Renal cortex interstitium (tissue), 15 donors: Measurements from ENCODE around the gene SCUBE2. TPM values are rescaled to one million over a fixed set of nuclear protein-coding genes. Genes with fewer than 3 reads are reported as not detected.

Source experiments
- DNase-seq, 11 donors: peaks; one replicate each; pipeline ENCODE4 v3.0.0-alpha.2; 2013; ENCODE audit warnings: low read depth in 9 of 11, low spot score in 4 of 11; ENCODE audit errors: extremely low read depth in 1 of 11
- long read RNA-seq, 16 experiments: transcript quantifications; one replicate each; lab custom pipeline, GENCODE V29; 2026
- polyA plus RNA-seq, 3 donors: library from polyadenylated mRNA; unstranded; fragments of 120-200 nt; gene quantifications; one replicate each; pipeline ENCODE4 v1.2.1, GENCODE V29; 2013; ENCODE audit not compliant: insufficient read length in 3 of 3

Gene SCUBE2
- 1 to 10 TPM; 5.3 to 6.6 (median 6.3) TPM for polyA plus RNA-seq
- long read RNA-seq, donor 1, partial matches to known transcripts: 0 of 1 reads
- long read RNA-seq, donor 1, other reads (novel, unspliced or antisense): 0 of 1 reads
- long read RNA-seq, donor 2: 0 reads
- long read RNA-seq, donor 3: 0 reads
- long read RNA-seq, donor 4, partial matches to known transcripts: 0 of 1 reads
- long read RNA-seq, donor 4, other reads (novel, unspliced or antisense): 0 of 1 reads
- long read RNA-seq, donor 5: 0 reads
- long read RNA-seq, donor 6: 0 reads
- long read RNA-seq, donor 7: 0 reads
- long read RNA-seq, donor 8: 0 reads
- long read RNA-seq, donor 9: 0 reads
- long read RNA-seq, donor 10: 0 reads
- long read RNA-seq, donor 11: 0 reads
- long read RNA-seq, donor 12, partial matches to known transcripts: 0 of 1 reads
- long read RNA-seq, donor 12, other reads (novel, unspliced or antisense): 0 of 1 reads
- long read RNA-seq, donor 13: 0 reads
- long read RNA-seq, donor 14: 0 reads
- long read RNA-seq, donor 15: 0 reads
- long read RNA-seq, donor 16: 0 reads

DNA sequence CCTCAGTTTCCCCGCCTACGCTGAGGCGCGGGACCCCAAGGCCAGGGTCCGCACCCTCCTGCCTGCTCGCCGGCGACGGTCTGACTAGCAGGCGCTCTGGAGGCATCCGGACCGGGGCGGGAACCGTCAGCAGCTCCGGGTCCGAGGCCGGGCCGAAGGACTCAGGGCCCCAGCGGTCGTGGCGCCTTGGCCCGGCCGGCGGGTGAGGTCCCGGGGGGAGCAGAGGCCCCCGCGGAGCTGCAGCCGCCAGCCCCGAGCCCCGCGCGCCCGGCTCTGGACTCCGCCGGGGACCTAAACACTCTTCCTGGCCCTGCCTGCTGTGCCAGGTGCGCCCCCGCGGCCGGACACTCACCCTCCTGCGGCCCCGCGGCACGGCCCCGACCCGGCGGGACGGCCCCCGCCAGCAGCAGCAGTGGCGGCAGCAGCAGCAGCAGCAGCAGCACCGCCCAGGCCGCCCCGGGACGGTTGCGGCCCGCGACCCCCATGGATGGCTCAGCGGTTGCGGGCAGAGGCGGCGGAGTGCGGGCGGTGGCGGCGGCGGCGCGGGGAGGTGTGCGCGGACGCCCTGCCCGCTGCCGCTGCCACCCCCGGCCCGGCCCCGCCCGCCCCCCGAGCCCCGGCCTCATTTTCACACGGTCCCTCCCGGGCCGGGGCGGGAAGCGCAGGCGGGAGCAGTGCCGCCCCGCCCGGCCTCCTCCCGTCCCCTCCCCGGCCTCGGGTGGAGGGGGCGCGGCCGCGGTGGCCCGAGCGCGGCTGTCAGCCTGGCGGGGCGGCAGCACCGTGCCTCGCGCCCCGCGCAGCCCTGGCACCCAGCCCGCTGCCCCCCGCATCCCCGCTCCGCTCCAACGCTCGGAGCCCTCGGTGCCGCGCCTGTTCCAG is at the start of gene SCUBE2:
Gene SCUBE2 (minus strand): TSS at position 556 of the 879 bp plus-strand sequence. CDS start 71 bp downstream, at position 485.
- no peak for DNase-seq

GRCh38 chr11:9141186-9141585 is 49.8 kb upstream of the SCUBE2 start:
- DNase-seq: no peak

DNA sequence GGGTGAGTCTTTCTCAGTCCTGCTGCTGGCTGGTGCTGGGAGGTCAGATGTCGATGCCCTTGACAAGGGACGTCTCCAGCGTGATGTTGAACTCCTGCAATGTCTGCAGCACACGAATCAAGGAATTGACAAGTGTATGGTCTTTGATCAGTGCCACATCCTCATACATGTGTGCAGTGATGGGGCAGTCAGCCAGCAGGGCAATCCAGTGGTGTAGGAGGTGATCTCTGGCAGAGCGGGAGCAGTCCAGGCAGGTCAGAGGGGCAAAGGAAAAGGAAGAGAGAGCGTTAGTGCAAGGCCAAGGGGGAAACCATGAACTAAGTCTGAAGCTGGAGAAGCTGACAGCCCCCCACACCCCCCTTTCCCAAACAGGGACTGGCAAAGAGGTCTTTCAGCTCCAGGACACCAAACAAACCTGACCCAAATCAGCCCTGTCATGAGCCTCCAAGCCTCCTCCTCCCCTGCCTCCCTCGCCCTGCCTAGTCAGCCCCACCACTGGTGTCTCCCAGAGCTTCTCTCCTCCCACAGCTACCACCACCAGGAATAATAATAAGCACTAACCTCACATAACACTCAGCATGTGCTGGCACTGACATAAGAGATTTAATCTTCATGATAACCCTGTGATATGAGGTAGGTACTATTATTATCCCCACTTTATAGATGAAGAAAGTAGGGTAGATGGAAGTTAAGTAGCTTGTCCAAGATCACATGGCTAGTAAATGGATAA is 48.4 kb upstream of the SCUBE2 start:
- no peak for DNase-seq

- peak in 4 of 11 donors; percentile 7 to 23 (median 18) for DNase-seq
Observed at GRCh38 chr11:9138612-9139579, 47.5 kb upstream of the SCUBE2 start.

DNA sequence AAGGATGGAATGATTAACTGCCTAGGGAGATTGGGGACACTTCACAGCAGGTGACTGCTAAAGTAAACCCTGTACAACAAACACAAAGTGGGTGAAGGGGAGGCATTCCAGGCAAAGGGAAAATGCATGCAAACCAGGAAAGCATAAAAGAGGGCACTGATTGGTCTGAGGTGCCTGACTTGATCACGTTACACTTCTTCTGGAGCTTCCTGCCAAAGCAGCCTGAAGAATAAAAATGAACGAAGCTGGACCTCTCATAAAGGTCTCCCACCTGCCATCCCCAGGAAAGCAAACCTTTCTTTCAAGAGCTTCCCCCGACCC is 46.7 kb upstream of the SCUBE2 start:
- no peak for DNase-seq

GRCh38 chr11:9137293-9138132 is 46.1 kb upstream of the SCUBE2 start:
- DNase-seq: peak; percentile 29 to 64 (median 55)

GRCh38 chr11:9136741-9137140 is 45.3 kb upstream of the SCUBE2 start:
- DNase-seq: no peak

DNA sequence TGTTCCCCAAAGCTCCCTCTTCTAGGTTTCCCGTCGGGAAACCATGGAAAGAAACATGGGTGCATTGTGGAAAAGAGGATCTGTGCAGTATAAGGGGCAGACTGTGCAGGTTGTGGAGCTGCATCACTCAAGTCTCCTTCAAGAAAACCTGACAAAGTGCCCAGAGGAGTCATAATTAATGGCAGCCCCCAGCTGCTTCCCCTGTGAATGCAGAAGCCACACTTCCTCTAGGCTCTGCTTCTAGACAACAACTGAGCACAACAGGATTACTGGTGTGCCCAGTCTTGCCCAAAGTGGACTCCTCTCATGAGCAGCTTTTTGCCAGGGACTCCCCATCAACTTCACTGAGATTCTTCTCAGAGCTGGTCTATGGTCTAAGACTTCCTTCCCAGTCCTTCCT is 42.6 kb upstream of the SCUBE2 start:
- no peak for DNase-seq

GRCh38 chr11:9132203-9132878 is 40.9 kb upstream of the SCUBE2 start:
- no peak for DNase-seq

- DNase-seq: no peak
Observed at GRCh38 chr11:9130297-9130696, 38.9 kb upstream of the SCUBE2 start.

- no peak for DNase-seq
Observed at GRCh38 chr11:9126636-9127035, 35.2 kb upstream of the SCUBE2 start.

DNA sequence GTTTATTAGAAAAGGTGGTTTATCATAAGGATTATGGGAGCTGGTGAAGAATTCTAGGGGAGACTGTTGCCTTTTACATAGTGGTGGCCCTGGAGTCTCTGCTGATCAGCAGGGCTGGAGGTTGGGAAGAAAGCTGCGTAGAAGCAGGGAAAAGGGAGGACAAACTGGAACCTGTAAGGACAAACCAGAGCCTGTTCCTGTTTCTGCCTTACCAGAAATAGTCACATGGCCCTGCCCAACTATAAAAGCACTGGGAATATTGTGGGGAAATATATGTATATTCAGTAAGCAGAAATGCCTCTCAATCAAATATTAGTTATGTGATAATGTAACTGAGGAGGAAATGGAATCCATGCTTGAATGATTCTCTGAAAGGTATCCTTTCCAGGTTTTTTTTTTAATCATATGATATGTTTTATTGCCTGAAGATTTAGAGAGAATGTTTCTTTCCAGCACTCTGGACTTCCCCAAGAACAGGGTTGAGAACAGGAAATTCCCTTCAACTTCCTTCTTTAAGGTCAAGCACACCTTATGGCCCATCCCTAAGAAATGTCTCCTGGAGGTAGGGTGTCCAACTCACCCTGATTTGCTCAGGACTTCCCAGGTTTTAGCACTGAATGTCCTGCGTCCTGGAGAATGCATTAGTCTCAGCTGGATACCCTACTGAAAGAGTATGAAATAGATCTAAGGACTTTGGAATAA is 33.9 kb upstream of the SCUBE2 start:
- DNase-seq: no peak

GRCh38 chr11:9123595-9124304 is 32.4 kb upstream of the SCUBE2 start:
- DNase-seq: no peak

GRCh38 chr11:9121469-9121796 is 30.0 kb upstream of the SCUBE2 start:
- DNase-seq: no peak

- DNase-seq: no peak
Observed at GRCh38 chr11:9120664-9121468, 29.5 kb upstream of the SCUBE2 start.
